Measurements from ENCODE around the gene VPS13D. TPM values are rescaled to one million over a fixed set of nuclear protein-coding genes. Genes with fewer than 3 reads are reported as not detected.

The VPS13D gene
- polyA plus RNA-seq, 1 of the 3 experiments (the other 2 are of a cell fraction): 15.0 TPM

GRCh38 chr1:12215118-12215961 lies 14.5 kb upstream of the VPS13D start:
- Histone ChIP-seq H4K20me1 (ENCODE audit: insufficient read depth) (no peaks in the 10 kb centered on the region), H3K9me2 (no peaks in the 10 kb centered on the region), H2AFZ (ENCODE audit: low read depth) (no peak overlapping the region), H3K4me3 (ENCODE audit: low read depth in 2 of 2, low read length in 1 of 2) (no peak overlapping the region), H3K27ac (ENCODE audit: low read depth in 2 of 2, low read length in 1 of 2) (no peak overlapping the region), H3K79me2 (ENCODE audit: insufficient read depth) (no peaks in the 10 kb centered on the region), H3K9ac (no peak overlapping the region), H3F3A (replicated peaks; ENCODE audit: insufficient read depth) (no peaks in the 10 kb centered on the region), H3K27me3 (ENCODE audit: insufficient read depth) (no peaks in the 10 kb centered on the region; the same call in 1 of the 2 replicates), H3K4me1 (ENCODE audit: control insufficient read depth in 1 of 2, insufficient read depth in 2 of 2, low read depth in 1 of 2, low read length in 1 of 2) (no peaks in the 10 kb centered on the region), H3K36me3 (replicated peaks in 1 of 2; ENCODE audit: control insufficient read depth in 1 of 2, insufficient read depth in 2 of 2, low read length in 1 of 2) (no peaks in the 10 kb centered on the region), H3K4me2 (no peak overlapping the region), H3K9me3 (no peaks in the 10 kb centered on the region)
- ChIA-PET CTCF (interaction anchor here (0.8 to 12.7 kb wide), 5 partner anchors 14 to 93 kb away, joined by 3 to 436 read pairs (median 3); partner anchors contain the start of gene VPS13D), POLR2A (no interaction called here)
- WGBS (ENCODE audit: low lambda C conversion rate): 54% methylated on average over 12 of the region's 12 CpGs
- DNase-seq: no peak
- TF ChIP-seq NFIC (IDR thresholded peaks at IDR 0.05; ENCODE audit: borderline replicate concordance) (no peak), NRF1 (IDR thresholded peaks at IDR 0.05; ENCODE audit: low read depth, low read length) (no peak), RFX5 (IDR thresholded peaks at IDR 0.05; ENCODE audit: low read length) (no peak), JUND (IDR thresholded peaks at IDR 0.05) (no peak), CHD2 (IDR thresholded peaks at IDR 0.05; ENCODE audit: low read length, partially characterized antibody) (no peak), SIN3A (IDR thresholded peaks at IDR 0.05; ENCODE audit: borderline replicate concordance, low read depth, low read length) (no peak)

GRCh38 chr1:12219800-12220199 lies 10.0 kb upstream of the VPS13D start:
- no peak for DNase-seq
- TF ChIP-seq TEAD4 (IDR thresholded peaks at IDR 0.05; ENCODE audit: borderline replicate concordance, insufficient read depth): no peak
- no peak for TF ChIP-seq REST (IDR thresholded peaks at IDR 0.05; ENCODE audit: low read depth, low read length)
- no peak for TF ChIP-seq CTCF (IDR thresholded peaks at IDR 0.05)
- no peak for TF ChIP-seq SMC3 (IDR thresholded peaks at IDR 0.05; ENCODE audit: low read depth, low read length)
- no peak for TF ChIP-seq ZBTB33 (IDR thresholded peaks at IDR 0.05; ENCODE audit: borderline replicate concordance, low read depth)
- TF ChIP-seq POLR2AphosphoS5 (IDR thresholded peaks at IDR 0.05; ENCODE audit: low read depth, low read length): no peak
- no peak for TF ChIP-seq EZH2phosphoT487 (IDR thresholded peaks at IDR 0.05; ENCODE audit: borderline replicate concordance, low read depth)
- TF ChIP-seq TCF12 (IDR thresholded peaks at IDR 0.05): no peak
- no peak for TF ChIP-seq NFIC (IDR thresholded peaks at IDR 0.05; ENCODE audit: borderline replicate concordance)
- TF ChIP-seq MAX (IDR thresholded peaks at IDR 0.05; ENCODE audit: low read depth): no peak
- TF ChIP-seq PBX3 (IDR thresholded peaks at IDR 0.05): no peak
- TF ChIP-seq CHD2 (IDR thresholded peaks at IDR 0.05; ENCODE audit: low read length, partially characterized antibody): no peak
- no peak for TF ChIP-seq RXRA (IDR thresholded peaks at IDR 0.05; ENCODE audit: borderline replicate concordance, low read depth)

More at GRCh38 chr1:12219800-12220199, 10.0 kb upstream of the VPS13D start:
- Histone ChIP-seq H3K4me3 (ENCODE audit: low read depth in 2 of 2, low read length in 1 of 2) (no peak overlapping the region), H3K27ac (ENCODE audit: low read depth in 2 of 2, low read length in 1 of 2) (no peak overlapping the region), H3F3A (replicated peaks; ENCODE audit: insufficient read depth) (no peaks in the 10 kb centered on the region), H3K4me2 (no peak overlapping the region), H3K36me3 (replicated peaks in 1 of 2; ENCODE audit: control insufficient read depth in 1 of 2, insufficient read depth in 2 of 2, low read length in 1 of 2) (no peaks in the 10 kb centered on the region), H3K9me2 (no peaks in the 10 kb centered on the region), H2AFZ (ENCODE audit: low read depth) (no peak overlapping the region), H3K9me3 (no peaks in the 10 kb centered on the region), H3K9ac (no peak overlapping the region), H3K79me2 (ENCODE audit: insufficient read depth) (no peaks in the 10 kb centered on the region), H3K27me3 (ENCODE audit: insufficient read depth) (no peaks in the 10 kb centered on the region; the same call in 1 of the 2 replicates), H4K20me1 (ENCODE audit: insufficient read depth) (no peaks in the 10 kb centered on the region), H3K4me1 (ENCODE audit: control insufficient read depth in 1 of 2, insufficient read depth in 2 of 2, low read depth in 1 of 2, low read length in 1 of 2) (no peaks in the 10 kb centered on the region)
- WGBS (ENCODE audit: low lambda C conversion rate): 49% methylated on average over 4 of the region's 4 CpGs
- POLR2A ChIA-PET: no interaction called here
- CTCF ChIA-PET: interaction anchor here (1.0 to 5.7 kb wide), 3 partner anchors 9 to 102 kb away, joined by 3 to 39 read pairs (median 7); no protein-coding TSS in a partner anchor

All from SK-N-SH (cell line).